HG02759 (cell line): ENCODE data around the gene HPCAL1.

Source experiments
- ATAC-seq: cut with Tn5 transposase; IDR thresholded peaks from one replicate; pipeline ENCODE4 v1.9.1; 2021; ENCODE audit warnings: mild to moderate bottlenecking, moderate library complexity; ENCODE audit not compliant: unreplicated experiment

The HPCAL1 gene

DNA sequence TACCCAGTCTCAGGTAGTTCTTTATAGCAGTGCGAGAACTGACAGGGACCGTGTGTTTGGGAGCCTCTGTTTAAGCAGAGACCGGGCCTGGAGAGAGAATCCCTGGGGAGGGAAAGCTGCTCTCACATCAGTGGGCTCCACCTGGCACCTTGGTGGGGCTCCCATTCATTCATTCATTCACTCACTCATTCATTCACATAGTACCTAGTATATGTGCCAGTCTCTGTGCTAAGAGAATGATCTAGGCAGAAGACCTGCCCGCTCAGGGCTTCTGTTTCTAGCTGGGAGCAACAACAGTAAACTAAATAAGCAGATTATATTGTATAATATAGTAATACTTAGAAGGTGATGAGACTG, 17.8 kb downstream of the HPCAL1 start:
- ATAC-seq: no peak

DNA sequence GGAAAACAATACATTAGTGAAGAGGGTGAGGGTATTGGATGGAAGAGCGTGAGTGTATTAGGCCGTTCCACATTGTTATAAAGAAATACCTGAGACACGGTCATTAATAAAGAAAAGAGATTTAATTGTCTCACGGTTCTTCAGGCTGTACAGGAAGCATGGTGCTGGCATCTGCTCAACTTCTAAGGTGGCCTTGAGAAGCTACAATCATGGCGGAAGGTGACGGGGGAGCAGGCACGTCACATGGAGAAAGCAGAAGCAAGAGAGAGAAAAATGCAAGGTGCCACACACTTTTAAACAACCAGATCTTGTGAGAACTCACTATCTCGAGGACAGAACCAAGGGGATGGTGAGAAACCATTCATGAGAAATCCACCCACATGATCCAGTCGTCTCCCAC, 18.2 kb downstream of the HPCAL1 start:
- ATAC-seq: no peak

DNA sequence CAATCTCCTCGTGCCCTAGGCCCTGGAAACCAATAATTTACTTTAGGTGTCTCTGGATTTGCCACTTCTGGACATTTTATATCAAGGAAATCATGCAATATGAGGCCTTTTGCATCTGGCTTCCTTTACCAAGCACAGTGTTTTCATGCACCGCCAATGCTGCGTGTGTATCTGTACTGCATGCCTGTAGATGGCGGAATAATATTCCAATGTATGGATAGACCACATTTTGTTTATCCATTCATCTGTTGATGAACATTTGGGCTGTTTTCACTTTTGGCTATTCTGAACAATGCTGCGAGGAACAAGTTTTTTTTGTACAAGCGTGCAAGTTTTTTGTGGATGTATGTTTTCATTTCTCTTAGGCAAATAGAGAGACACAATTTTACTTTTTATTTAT, 18.9 kb downstream of the HPCAL1 start:
- no peak for ATAC-seq

DNA sequence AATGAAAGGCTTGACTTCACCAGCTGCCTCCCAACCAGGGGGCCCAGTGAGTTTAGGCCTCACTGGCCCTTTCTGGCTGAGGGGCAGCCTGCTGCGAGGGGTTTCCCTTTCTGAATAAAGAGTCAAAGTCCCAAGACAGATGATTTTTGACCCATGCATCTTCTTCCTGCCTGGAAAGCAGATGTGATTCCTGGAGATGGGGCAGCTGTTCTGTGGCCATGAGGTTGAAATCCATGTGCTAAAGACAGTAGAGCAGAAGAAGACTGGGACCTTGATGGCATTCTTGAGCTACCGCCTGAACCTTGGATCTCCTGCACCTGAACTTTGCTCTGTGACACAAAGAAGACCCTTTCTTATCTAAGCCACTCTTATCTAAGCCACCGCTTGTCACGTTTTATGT, 19.8 kb downstream of the HPCAL1 start:
- ATAC-seq: no peak

DNA sequence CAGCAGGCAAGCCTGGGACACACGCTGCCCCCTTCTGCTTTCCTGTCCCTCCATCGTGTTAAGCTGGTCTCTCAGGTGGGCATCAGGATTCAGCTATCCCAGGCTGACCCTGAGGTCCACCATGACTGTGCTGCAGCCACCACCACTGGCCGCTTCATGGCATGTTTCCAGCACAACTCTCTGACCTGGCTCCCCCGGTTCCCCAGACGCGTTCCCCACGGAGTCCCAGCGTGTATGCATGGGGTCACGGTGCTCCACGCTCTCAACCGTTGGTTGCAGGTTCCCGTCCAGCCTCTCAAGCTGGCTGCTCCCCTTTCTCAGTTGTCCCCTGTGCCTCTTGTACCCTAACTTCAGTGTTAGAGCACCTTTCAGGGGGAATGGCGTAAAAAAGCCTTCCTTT, 20.3 kb downstream of the HPCAL1 start:
- no peak for ATAC-seq

DNA sequence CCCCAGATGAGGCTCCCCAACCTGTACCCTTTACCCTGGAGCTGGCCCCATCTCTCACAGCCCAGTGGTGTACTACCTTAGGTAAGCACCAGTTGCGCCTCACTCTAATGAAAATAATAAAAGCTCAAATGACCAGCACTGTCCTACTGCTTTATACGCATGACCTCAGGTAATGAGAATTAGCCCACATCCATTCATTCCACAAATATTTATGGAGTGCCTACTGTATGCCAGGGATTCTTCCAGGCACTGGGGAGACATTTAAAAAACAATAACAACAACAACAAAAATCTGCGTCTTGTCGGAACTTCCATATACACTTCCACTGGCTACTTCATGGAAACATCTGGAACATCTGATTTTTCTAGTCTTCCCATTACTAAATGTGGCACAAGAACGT, 20.8 kb downstream of the HPCAL1 start:
- no peak for ATAC-seq

DNA sequence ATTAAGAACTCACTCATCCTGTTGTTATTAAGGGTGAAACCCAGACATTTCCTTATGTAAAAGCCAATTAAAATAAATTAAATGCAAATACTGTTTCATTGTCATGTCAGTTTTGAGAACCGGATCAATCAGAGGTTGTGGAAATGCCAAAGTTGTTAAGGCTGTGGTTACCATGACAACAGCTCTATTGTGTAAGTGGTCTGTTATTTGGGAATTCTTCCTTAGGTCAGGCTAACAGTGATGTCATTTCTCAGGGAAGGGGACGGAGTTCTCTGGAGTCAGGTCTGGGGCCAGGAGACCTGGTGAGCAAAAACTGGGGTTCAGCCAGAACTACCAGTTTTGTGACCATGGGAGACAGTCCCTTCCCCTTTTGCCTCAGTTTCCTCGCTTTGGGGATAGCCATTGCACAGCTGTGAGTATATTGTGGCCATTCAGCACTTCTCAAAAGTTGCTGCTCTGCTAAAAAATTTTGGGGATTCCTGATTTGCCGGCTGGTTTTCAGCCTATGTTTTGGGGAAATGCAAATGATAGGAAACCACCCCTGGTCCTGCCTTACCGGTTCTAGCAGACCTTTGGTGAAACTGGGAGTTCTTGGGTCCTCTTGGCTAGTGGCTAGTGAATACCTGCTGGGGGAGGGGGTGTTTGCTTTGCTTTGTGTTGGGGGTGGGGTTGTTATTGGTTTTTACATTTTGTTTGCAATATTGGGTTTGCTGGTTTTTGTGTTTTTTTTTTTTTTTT, 21.6 kb downstream of the HPCAL1 start:
- no peak for ATAC-seq

DNA sequence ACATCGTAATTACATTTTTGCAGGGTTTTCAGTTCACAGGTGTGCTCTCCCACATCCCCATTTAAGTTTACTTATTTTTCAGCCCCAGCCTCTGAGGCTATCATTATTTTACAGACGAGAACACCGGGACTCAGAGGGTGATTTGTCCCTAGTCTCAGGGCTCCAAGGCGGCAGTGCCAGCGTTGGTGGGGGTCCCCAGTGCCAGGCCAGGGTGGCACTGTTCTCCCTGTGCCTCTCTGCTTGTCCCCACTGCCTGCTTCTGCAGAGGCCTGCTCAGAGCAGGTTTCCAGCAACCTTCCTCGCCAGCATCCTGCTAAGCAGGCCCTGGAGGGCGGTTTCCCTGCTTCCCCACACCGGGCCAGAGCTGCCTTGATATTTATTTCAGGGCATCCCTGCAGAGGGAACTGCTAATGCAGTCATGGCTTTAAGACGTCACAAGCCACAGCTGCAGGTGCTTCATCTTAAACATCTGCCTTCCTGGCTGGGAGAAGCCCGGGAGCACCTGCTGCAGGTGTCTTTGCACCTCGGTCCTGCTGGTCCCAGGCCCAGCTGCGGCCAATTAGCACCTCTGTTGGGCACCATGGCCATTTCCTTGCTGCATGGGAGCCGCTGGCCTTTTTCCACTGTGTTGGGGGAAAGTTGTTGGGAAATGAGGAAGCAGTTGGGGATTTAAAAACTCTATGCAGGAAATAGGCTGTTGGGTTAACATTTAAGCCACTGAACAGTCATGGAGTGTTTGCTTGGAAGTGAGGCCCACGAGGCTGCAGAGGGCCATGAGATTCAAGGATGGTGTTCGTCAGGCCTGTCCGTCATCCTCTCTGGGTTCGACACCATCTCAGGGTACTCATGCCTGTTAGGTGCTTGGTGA, 22.8 kb downstream of the HPCAL1 start:
- ATAC-seq: no peak

DNA sequence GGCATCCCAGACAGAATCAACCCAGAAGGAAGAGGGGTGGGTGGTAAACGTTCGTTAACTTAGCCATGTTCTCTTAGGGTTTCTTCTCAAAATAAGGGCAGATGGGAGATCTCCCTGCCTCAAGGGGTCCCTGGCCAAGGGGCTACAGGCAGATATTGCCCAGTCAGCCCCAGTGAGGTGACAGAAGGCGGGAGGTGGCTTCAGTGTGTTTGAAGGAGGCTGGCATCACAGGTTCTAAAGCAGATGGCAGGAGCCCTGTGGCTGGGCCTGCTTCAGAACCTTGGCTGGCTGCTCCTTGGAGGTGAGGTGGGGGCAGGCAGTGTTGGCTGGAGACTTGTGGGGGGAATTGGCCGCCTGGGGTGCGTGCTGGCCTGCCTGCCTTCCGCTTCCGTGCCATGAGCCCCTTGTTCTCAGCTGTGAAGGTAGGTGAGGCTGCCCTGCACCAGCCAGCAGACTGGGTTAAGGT, 23.5 kb downstream of the HPCAL1 start:
- no peak for ATAC-seq

DNA sequence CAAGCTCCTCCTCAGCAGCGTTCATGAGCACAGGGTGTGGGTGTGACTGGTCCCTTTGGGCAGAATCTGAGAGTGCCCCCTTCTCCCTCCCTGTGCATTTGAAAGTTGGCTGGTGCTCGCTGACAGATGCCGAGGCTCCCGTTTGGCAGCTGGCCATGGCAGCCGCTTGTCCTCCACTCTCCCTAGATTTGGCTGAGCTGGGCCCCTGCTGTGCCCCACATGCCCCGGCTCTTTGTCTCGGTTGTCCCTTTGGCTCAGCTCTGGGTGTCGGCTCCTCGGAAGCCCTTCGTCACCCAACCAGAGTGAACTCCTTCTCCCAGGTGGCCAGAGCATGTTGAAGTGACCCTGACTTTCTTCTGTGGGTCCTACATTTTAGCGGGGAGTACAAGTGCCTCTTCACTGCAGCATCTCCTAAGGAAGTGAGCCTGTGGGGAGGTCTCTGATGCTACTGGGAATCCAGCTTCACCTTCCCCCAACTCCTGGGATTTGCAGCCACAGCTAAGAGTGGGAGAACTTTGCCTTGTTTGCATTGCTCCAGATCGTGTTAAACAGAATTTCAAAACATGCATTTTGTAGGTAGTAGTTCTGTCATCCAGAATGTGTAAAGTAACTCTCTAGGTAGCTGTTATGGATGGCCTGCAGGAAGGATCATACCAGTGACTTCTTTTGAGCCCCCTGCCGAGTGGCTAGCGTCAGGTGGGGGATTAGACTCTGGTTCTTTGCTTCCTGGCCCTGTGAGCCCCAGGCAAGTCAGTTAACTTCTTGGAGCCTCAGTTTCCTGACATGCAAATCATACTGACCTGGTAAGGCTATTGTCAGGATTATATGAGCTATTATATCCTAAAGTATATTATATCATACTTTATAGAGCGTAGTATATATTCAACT, 24.2 kb downstream of the HPCAL1 start:
- no peak for ATAC-seq

DNA sequence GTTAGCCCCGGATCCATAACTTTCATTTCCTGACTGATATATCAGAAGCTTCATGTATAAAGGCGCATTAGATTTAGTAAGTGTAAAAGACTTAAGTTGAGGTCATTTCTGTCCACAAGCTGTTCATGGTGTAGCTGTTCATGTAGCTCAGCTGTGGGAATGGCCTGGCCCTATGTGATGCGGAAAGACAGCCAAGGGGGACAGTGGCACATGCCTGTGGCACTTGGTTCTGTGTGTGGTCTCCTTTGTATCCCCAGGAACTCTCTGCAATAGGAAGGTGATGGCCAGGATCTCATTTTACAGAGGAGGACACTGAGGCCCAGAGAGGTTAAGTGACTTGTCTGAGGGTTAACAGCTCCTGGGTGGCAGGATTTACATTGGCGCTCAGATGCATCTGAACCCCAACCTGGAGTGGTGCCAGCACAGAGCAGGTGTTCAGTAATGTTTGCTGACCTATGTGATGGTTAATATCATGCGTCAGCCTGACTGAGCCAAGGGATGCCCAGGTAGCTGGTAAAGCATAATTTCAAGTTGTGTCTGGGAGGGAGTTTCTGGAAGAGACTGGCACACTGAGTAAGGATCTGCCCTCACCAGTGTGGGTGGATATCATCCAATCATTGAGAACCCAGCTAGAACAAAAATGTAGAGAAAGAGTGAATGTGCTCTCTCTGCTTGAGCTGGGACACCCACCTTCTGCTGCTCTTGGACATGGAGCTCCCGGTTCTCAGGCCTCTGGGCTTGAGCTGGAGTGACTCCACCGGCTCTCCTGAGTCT, 25.4 kb downstream of the HPCAL1 start:
- no peak for ATAC-seq

DNA sequence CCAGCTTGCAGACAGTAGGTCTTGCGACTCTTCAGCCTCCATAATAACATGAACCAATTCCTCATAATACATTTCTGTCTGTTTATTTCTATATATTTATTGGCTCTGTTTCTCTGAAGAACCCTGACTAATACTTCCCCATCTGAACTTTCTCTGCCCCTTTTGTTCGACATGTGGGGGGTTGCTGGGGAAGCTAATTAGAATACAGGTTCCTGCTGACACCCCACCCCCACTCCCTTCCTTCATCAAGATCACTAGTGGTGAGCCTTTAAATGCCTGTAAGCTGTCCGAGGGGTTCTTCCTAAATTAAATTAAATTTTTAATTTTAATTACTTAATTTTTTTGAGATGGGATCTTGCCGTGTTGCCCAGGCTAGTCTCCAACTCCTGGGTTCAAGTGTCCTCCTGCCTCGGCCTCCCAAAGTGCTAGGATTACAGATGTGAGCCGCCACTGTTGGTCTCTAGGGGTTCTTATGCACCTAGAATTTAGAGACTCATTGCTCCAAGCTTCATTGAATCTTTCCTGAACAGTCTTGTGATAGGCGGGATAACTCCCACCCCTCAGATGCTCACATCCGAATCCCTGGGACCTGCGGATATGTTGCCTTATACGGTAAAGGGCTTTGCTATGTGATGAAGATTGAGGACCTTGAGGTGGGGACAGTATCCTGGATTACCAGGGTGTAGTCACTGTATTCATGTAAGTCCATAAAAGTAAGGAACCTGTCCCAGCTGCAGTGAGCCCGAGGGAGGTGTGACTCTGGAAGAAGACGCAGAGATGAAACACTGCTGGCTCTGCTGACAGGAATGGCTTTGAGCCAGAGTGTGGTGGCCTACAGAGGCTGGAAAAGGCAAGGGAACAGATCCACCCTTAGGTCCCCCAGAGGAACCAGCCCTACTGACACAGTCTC, 26.2 kb downstream of the HPCAL1 start:
- ATAC-seq: no peak

DNA sequence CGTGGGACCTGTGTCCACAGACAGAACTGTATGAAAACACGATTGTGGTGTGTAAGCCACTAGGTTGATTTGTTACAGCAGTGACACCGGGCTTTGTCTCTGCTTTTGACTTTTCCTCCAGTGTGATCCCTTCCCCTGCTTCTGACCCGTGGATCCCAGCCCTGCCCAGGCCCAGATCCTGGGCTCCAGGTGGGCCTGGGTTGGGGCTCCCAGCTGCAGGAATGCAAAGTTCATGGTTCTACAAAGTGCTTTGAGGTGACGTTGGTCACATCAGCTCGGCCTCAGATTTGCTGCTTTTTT, 26.8 kb downstream of the HPCAL1 start:
- no peak for ATAC-seq

DNA sequence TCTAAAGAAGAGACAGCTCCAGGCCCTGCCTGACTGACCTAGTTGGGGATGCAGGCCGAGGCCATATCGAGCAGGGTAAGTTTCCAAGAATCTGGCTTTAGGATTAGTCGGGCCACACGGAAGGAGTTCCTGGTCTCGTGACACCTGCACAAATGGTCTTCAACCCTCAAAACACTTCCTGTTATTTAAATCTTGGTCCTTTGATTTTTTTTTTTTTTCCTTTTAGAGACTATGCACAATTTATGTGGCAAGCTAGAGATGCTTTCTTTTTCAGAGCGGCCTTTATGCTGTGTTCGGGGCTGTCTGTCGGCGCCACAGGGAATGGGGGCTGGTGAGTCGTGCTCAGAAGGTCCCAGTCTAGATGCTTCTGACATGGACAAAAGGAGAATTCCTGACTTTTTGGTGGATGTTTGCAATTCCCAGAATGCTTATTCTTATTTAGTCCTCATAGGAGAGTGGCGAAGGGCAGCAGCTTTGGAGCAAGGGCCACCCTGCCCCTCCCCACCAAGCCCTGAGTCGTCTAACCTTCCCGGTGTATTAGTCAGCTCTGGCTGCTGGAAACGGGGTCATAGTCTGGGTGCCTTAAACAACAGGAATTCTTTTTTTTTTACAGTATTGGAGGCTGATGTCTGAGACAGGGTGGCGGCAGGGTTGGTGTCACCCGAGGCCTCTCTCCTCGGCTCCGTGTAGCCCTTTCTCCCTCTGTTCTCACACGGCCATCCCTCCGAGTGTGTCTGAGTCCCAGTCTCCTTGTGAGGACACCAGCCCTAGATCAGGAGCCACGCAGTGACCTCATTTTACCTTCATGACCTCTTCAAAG, 27.4 kb downstream of the HPCAL1 start:
- ATAC-seq: no peak

DNA sequence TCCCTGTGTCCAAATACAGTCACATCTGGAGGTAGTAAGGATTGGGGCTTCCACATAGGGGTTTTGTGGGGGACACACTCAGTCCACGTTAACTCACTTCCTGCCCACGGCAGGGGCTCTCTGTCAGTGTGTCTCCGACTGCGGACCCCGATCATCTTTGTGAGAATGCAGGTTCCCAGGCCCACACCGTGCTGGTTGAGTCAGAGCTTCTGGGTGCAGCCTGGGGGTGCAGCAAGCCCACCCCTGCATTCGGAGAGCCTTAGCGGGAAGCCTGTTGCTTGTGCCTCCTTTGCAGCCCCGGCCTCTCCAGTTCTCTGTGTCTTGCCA, 28.0 kb downstream of the HPCAL1 start:
- no peak for ATAC-seq

DNA sequence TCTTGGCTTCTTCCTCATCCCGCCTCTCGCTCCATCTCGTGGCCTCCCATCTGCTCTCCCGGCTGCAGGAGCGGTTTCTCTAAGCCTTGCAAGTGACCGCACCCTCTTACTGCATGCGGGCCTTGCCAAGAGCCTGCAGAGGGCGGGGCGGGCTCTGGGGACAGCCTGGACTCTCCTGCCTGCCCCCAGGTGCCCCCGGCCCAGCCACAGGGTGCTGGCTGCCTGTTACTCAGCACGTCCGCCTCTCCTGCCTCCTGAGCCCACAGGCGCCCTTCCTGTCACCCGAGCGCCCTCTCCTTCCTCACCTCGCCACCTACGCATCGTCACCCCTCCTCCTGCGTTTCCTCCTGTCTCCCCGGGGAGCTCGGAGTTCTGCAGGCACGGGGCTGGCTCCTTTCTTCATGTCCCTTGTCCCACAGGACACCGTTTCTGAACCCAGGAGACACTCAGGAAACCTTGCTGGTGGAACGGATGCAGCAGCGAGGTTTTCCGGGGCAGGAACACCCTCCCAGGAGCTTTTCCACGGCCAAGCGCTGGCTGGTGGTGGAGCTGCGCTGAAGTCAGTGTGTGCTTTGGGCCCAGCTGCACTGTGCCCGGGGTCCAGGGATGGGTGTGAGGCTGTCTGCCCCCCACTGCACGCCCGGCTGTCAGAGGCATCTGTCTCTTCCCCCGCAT, 28.5 kb downstream of the HPCAL1 start:
- peak; percentile 67 for ATAC-seq

DNA sequence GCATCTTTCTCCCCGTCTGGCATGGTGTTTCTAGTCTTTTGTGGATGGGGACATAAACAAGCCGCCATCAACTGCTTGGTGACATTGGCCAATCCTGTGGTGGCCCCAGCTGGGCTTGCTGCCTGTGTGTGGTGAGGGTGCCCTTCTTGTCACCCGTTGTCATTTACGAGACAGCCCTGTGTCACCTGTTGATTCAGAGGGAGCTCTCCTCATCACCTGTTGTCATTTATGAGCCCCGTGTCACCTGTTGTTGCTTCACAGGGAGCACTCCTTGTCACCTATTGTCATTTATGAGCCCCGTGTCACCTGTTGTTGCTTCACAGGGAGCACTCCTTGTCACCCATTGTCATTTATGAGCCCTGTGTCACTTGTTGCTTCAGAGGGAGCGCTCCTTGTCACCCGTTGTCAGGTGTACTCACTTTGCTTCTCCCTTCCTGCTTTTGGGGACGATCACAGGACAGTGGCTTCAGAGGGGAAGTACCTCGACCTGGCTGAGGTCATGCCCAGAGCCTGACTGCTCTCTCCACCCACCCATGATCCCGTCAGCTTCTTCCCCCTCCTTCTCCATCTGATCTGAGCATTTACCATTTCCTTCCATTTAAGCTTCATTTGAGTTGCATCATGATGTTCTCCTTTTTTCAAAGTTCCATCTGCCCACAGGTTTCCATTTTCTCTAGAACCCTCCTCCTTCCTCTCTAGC, 29.1 kb downstream of the HPCAL1 start:
- peak; percentile 61 for ATAC-seq
